Effector CD4-positive, alpha-beta T cell (primary cell): ENCODE measurements around the gene FNDC3B.

ENCODE experiments used
- DNase-seq: peaks from one replicate; pipeline ENCODE4 v3.0.0-alpha.2; 2020

The FNDC3B gene

GRCh38 chr3:172438186-172438585 is 398.8 kb downstream of the FNDC3B start:
- no peak for DNase-seq

DNA sequence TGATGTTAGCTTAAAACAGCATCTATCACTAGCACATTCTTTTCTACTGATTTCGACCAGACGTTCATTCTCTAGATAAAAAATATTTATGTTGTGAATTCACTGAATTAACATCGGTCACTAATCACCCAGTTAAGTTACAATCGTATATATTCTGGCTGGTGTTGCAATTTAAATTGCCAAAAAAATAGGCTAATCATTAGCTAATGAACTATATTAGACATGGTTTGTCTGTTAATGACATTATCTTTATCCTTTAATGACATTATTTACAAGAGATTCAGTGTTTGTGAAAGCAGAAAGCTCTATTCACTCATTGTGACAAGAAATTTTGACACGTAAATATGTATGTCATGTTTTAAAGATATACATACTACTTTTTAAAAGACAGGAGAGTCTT is 402.2 kb downstream of the FNDC3B start:
- no peak for DNase-seq

DNA sequence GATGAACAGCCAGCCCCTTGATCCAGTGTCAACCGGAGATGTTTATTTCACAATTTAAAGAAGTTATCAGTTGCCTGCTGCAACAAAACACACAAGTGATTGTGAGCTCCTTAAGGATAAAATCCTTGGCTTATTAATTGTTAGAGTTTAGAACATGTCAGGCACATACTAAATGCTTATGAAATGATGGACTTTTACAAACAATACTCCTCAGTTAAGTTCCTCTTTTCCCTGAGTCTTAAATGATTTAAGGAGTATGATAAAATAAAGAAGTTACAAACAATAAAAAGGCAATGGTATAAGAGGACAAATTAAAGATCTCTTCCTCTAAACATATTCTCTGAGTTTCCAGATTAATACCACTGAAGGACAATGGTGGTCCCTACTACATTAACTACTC is 403.2 kb downstream of the FNDC3B start:
- DNase-seq = no peak

DNA sequence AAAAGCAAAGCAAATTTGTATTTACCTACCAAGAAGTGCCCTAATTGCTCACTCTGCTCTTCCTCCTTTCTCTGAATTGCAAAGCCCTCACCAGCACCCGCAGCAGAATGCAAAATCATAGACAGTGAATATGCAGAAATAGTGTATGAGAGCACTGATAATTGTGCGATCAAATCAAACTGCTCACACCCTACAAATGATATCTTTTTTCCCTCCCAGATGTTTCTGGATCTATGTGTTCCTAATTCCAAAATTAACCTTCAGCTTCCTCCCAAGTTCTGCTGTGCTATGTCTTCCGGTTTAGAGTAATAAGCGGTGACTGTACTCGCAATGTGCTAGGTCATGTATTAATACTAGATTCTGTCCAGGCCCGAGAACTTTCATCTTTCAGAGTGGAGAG is 405.4 kb downstream of the FNDC3B start:
- DNase-seq = no peak

DNA sequence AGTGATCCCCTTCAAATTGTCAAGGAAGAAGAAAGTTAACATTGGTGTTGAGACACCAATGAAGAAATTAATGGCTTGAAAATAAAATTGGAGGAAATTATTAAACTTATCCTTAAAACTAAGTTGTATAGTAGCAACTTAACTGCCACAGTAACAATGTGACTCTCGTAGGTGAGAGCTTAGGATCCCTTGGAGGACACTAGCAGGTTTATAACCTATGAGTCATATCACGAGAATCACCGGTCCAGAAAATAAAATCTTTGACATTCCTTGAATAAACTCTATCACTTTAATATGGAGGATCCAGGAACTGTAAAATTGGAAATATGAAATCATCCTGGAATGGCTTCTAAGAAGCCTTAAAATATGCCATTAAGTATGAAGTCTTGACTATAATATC is 406.8 kb downstream of the FNDC3B start:
- DNase-seq = no peak

DNA sequence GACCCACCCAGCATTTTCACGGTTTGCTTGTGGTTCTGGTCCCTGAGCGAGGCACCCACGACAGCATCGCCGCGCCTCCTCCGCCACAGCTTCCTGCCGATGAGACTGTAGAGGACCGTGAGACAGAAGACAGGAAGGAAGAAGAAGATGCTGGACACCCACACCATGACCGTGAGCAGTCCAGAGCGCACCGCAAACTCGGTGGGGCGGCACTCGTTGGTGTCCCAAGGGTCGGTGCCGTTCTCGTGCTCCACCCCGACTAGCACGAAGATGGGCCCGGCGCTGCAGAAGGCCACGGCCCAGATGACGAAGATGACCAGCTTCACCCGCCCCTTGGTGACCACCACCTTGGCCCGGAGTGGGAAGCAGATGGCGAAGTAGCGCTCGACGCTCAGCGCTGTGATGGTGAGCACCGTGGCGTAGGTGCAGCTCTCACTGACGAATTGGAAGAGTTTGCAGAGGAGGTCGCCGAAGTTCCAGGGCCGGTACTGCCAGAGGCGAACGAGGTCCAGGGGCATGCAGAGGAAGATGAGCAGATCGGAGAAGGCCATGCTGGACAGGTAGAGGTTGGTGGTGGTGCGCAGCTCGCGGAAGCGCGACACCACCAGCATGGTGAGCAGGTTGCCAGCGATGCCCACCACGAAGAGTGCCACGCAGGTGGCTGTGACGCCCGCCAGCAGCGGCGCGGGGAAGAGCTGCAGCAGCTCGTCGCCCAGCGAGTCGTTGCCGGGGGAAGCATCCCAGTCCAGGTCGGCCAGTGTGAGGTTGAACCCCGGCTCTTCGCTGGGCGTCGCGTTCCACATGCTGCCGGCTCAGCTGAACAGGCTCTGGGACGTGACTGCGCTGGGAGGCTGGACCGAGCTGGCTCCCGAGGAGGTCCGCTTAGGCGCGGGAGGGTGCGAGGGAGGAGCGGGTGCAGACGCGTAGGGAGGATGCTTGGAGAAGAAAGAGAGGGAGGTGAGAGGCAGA is 408.5 kb downstream of the FNDC3B start, which contains the start of gene GHSR:
Gene GHSR, minus strand, starts transcription at position 846 of the 969 bp plus-strand sequence. Its CDS starts 43 bp downstream, at position 803.
- DNase-seq = no peak

GRCh38 chr3:172448661-172449465 is 409.5 kb downstream of the FNDC3B start:
- no peak for DNase-seq

DNA sequence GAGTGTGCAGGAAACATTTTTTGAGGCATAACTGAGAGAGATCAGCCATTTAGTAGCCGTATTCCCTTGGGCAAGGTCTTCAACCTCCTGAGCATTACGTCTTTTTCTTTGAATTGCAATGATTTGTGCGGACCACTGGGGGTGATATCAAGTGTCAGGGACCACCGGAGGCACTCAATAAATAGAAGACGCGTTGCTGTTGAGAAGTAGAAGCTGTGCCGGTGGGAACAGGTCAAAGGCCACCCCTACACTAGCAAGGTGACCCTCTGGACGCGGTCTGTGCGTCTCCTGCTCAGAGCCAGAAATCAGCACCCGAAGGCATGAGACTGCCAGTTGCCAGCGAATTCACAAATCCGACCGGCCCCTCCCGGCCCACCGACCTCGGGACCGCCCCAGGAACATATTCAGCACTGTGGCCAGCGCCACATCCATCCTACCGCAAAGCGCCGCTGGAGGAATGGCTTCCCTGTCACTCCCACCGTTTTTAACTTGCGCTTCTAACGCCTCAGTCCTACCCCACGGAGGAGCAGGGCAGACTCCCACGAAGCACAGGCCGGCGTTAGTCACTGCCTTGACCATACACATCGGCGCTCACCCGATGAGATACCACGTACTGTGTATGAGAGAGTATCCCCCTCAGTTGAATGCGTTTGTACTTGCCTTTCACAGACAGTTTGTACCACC is 410.2 kb downstream of the FNDC3B start:
- no peak for DNase-seq
